H1 (cell line): ENCODE measurements around the gene SCAI. TPM values are rescaled to one million over a fixed set of nuclear protein-coding genes. Genes with fewer than 3 reads are reported as not detected.

Source experiments
- CTCF ChIA-PET: fragments of 300-600 bp; sonication (Branson Sonifier 250); formaldehyde crosslinking; loops from one replicate; lab custom pipeline; 2021; ENCODE audit not compliant: partially characterized antibody; lab: Charles Lee
- POLR2A ChIA-PET: fragments of 300-600 bp; sonication (Branson Sonifier 250); formaldehyde crosslinking; loops from one replicate; lab custom pipeline; 2021; ENCODE audit warnings: inconsistent platforms; ENCODE audit not compliant: partially characterized antibody; lab: Charles Lee
- DNase-seq, 2 experiments: peaks; one replicate each; pipeline versions ENCODE4 v3.0.0 to v3.0.0-alpha.2; 2010 to 2022; ENCODE audit warnings: low spot score in 2 of 2, low read depth in 1 of 2, mixed read lengths in 1 of 2
- FAIRE-seq: peaks from 2 replicates; lab custom pipeline; 2011; peaks lifted over from hg19 to GRCh38; lab: Jason Lieb, UNC
- H2AFZ ChIP-seq: 2 replicates; pipeline ENCODE4 v1.8.1; 2012; ENCODE audit warnings: low read length, inconsistent platforms
- H2AK5ac ChIP-seq: 2 replicates; pipeline ENCODE4 v1.6.1; 2013; ENCODE audit warnings: low read depth, low read length
- H2BK120ac ChIP-seq: replicated peaks from 2 replicates; pipeline ENCODE3; 2013; ENCODE audit warnings: low read depth, low read length, inconsistent platforms
- H2BK12ac ChIP-seq: 2 replicates; pipeline ENCODE4 v1.6.1; 2013; ENCODE audit warnings: low read depth, low read length
- H2BK15ac ChIP-seq: 2 replicates; pipeline ENCODE4 v1.6.1; 2013; ENCODE audit warnings: low read length
- H2BK20ac ChIP-seq: 2 replicates; pipeline ENCODE4 v1.6.1; 2013; ENCODE audit warnings: low read length
- H2BK5ac ChIP-seq: 2 replicates; pipeline ENCODE4 v1.6.1; 2013; ENCODE audit warnings: low read depth, low read length
- H3K14ac ChIP-seq: 2 replicates; pipeline ENCODE4 v1.6.1; 2013; ENCODE audit warnings: inconsistent platforms; ENCODE audit not compliant: insufficient read length
- H3K18ac ChIP-seq: 2 replicates; pipeline ENCODE4 v1.6.1; 2013; ENCODE audit warnings: low read length; ENCODE audit errors: extremely low read depth
- H3K23ac ChIP-seq: 2 replicates; pipeline ENCODE4 v1.6.1; 2013; ENCODE audit warnings: inconsistent platforms; ENCODE audit not compliant: insufficient read length
- H3K23me2 ChIP-seq: 2 replicates; pipeline ENCODE4 v1.6.1; 2013; ENCODE audit warnings: low read depth, low read length
- H3K27ac ChIP-seq: 2 replicates; pipeline ENCODE4 v1.6.1; 2011; ENCODE audit warnings: low read depth, low read length, inconsistent platforms
- H3K27me3 ChIP-seq, 4 experiments: replicated peaks in 1 of 4; 1 replicate in 1 of 4; 2 replicates in 3 of 4; pipeline versions ENCODE4 v1.6.1 to v1.8.1; 2011 to 2013; ENCODE audit warnings: low read length in 3 of 4, mild to moderate bottlenecking in 3 of 4, inconsistent platforms in 2 of 4, mixed read lengths in 2 of 4, moderate library complexity in 1 of 4; ENCODE audit not compliant: control insufficient read depth in 3 of 4, insufficient read depth in 3 of 4; ENCODE audit errors: extremely low read depth in 1 of 4
- H3K36me3 ChIP-seq, 4 experiments: 2 replicates each; pipeline versions ENCODE4 v1.6.1 to v1.8.1; 2011 to 2013; ENCODE audit warnings: mild to moderate bottlenecking in 4 of 4, low read length in 3 of 4, moderate library complexity in 2 of 4, control low read depth in 1 of 4, inconsistent platforms in 1 of 4; ENCODE audit not compliant: insufficient read depth in 4 of 4, control insufficient read depth in 2 of 4
- H3K4ac ChIP-seq: replicated peaks from 2 replicates; pipeline ENCODE3; 2013; ENCODE audit warnings: low read length, low read depth, mixed read lengths, inconsistent platforms; ENCODE audit not compliant: insufficient read length
- H3K4me1 ChIP-seq, 4 experiments: replicated peaks in 1 of 4; 1 replicate in 1 of 4; 2 replicates in 3 of 4; pipeline versions ENCODE4 v1.6.1 to v1.8.1; 2011 to 2013; ENCODE audit warnings: low read length in 3 of 4, inconsistent platforms in 2 of 4, mixed read lengths in 1 of 4; ENCODE audit not compliant: insufficient read depth in 4 of 4, control insufficient read depth in 3 of 4
- H3K4me2 ChIP-seq, 2 experiments: 2 replicates each; pipeline versions ENCODE4 v1.6.1 to v1.8.1; 2011 to 2013; ENCODE audit warnings: low read depth in 2 of 2, low read length in 2 of 2, control low read depth in 1 of 2, inconsistent platforms in 1 of 2, mild to moderate bottlenecking in 1 of 2; ENCODE audit not compliant: insufficient read depth in 1 of 2
- H3K4me3 ChIP-seq, 4 experiments: fragments of 200-600, 300-600 bp in 1 of 4; sonication (generic), shearing (Covaris generic), sonication (Bioruptor Twin) in 1 of 4; 2 replicates each; pipeline versions ENCODE4 v1.5.1 to v1.8.1; 2011 to 2016; ENCODE audit warnings: low read length in 4 of 4, low read depth in 3 of 4, control low read depth in 2 of 4, inconsistent platforms in 2 of 4, mild to moderate bottlenecking in 2 of 4, mixed read lengths in 1 of 4, moderate library complexity in 1 of 4; ENCODE audit not compliant: insufficient read depth in 2 of 4; ENCODE audit errors: extremely low read depth in 1 of 4
- H3K56ac ChIP-seq: replicated peaks from 2 replicates; pipeline ENCODE3; 2013; ENCODE audit warnings: low read depth, mild to moderate bottlenecking, mixed read lengths, low read length, inconsistent platforms; ENCODE audit not compliant: insufficient read length
- H3K79me1 ChIP-seq: 2 replicates; pipeline ENCODE4 v1.6.1; 2013; ENCODE audit warnings: low read depth, low read length, control low read depth
- H3K79me2 ChIP-seq, 2 experiments: 2 replicates each; pipeline versions ENCODE4 v1.6.1 to v1.8.1; 2012 to 2013; ENCODE audit warnings: low read length in 2 of 2, mild to moderate bottlenecking in 2 of 2, inconsistent platforms in 1 of 2; ENCODE audit not compliant: insufficient read depth in 2 of 2, control insufficient read depth in 1 of 2
- H3K9ac ChIP-seq, 4 experiments: replicated peaks in 1 of 4; 1 replicate in 1 of 4; 2 replicates in 3 of 4; pipeline versions ENCODE4 v1.6.1 to v1.8.1; 2011 to 2013; ENCODE audit warnings: low read depth in 3 of 4, low read length in 3 of 4, control low read depth in 2 of 4, mild to moderate bottlenecking in 2 of 4, moderate library complexity in 2 of 4, inconsistent platforms in 1 of 4; ENCODE audit errors: extremely low read depth in 1 of 4
- H3K9me3 ChIP-seq, 2 experiments: 2 replicates each; pipeline versions ENCODE4 v1.6.1 to v1.8.1; 2012 to 2013; ENCODE audit warnings: mild to moderate bottlenecking in 2 of 2, moderate library complexity in 2 of 2, control low read depth in 1 of 2, inconsistent platforms in 1 of 2, low read depth in 1 of 2, low read length in 1 of 2, mixed read lengths in 1 of 2; ENCODE audit not compliant: insufficient read depth in 2 of 2
- H4K20me1 ChIP-seq, 2 experiments: replicated peaks in 1 of 2; 2 replicates each; pipeline versions ENCODE3 to v1.8.1; 2011 to 2013; ENCODE audit warnings: inconsistent platforms in 2 of 2, low read length in 2 of 2, mild to moderate bottlenecking in 1 of 2; ENCODE audit not compliant: insufficient read depth in 2 of 2, control insufficient read depth in 1 of 2
- H4K5ac ChIP-seq: 2 replicates; pipeline ENCODE4 v1.6.1; 2013; ENCODE audit warnings: low read length, low read depth, mixed read lengths, inconsistent platforms; ENCODE audit not compliant: insufficient read length
- H4K8ac ChIP-seq: 2 replicates; pipeline ENCODE4 v1.8.0; 2013; ENCODE audit warnings: mild to moderate bottlenecking, moderate library complexity, low read length, inconsistent platforms; ENCODE audit not compliant: insufficient read depth; ENCODE audit errors: extremely low read depth
- H4K91ac ChIP-seq: replicated peaks from 2 replicates; pipeline ENCODE3; 2013; ENCODE audit warnings: low read length, mixed read lengths, inconsistent platforms; ENCODE audit not compliant: insufficient read length
- CBX5 ChIP-seq: fragments of 300-800, 300-1000 bp; sonication (generic); IDR thresholded peaks from 2 replicates; pipeline ENCODE4 v1.7.1; 2016; ENCODE audit warnings: antibody characterized with exemption, low read length, low read depth
- CHD2 ChIP-seq: IDR thresholded peaks from 2 replicates; pipeline ENCODE4 v1.6.1; 2012; ENCODE audit warnings: low read length, improper control_type of control experiment
- CTBP2 ChIP-seq: IDR thresholded peaks from 2 replicates; pipeline ENCODE4 v1.7.0; 2011; ENCODE audit warnings: borderline replicate concordance, mild to moderate bottlenecking, moderate library complexity, mixed read lengths, low read length; ENCODE audit not compliant: insufficient read depth, insufficient read length
- EGR1 ChIP-seq: IDR thresholded peaks from 2 replicates; pipeline ENCODE4 v1.6.1; 2011; ENCODE audit warnings: low read depth, low read length, borderline replicate concordance
- EZH2 ChIP-seq: fragments of 200-600 bp; sonication (generic); IDR thresholded peaks from 2 replicates; pipeline ENCODE4 v1.7.1; 2012; ENCODE audit warnings: low read depth, mild to moderate bottlenecking, moderate library complexity, low read length, inconsistent platforms; ENCODE audit not compliant: severe bottlenecking
- FOSL1 ChIP-seq: IDR thresholded peaks from 2 replicates; pipeline ENCODE4 v1.6.1; 2011; ENCODE audit warnings: mild to moderate bottlenecking, low read depth, low read length, moderate library complexity; ENCODE audit not compliant: insufficient read depth
- HDAC6 ChIP-seq: IDR thresholded peaks from one replicate; pipeline ENCODE4 v1.7.1; 2012; ENCODE audit warnings: low read depth, mild to moderate bottlenecking, inconsistent platforms, low read length, moderate library complexity
- MAX ChIP-seq: IDR thresholded peaks from 2 replicates; pipeline ENCODE4 v1.6.1; 2012; ENCODE audit warnings: inconsistent platforms
- RNF2 ChIP-seq: fragments of 200-900, 300-1000 bp; sonication (generic); IDR thresholded peaks from 2 replicates; pipeline ENCODE4 v1.7.1; 2016; ENCODE audit warnings: borderline replicate concordance, low read depth, mild to moderate bottlenecking, antibody characterized with exemption, low read length; ENCODE audit not compliant: poor library complexity, severe bottlenecking; ENCODE audit errors: missing control alignments
- TEAD4 ChIP-seq: IDR thresholded peaks from 2 replicates; pipeline ENCODE4 v1.6.1; 2012; ENCODE audit warnings: low read depth, low read length, inconsistent platforms, mixed read lengths
- YY1 ChIP-seq: IDR thresholded peaks from 2 replicates; pipeline ENCODE4 v1.6.1; 2011; ENCODE audit warnings: low read depth, mild to moderate bottlenecking, low read length
- WGBS, 2 experiments: shearing (Covaris generic) in 1 of 2; methylation state at CpG; one replicate each; pipeline versions ENCODE4 v1.1.6 to v1.1.7; 2013 to 2015; ENCODE audit warnings: low lambda C conversion rate in 2 of 2, mixed read lengths in 2 of 2, inconsistent platforms in 1 of 2, low coverage in 1 of 2, missing lambda C conversion rate in 1 of 2; ENCODE audit not compliant: insufficient replicate concordance in 2 of 2, insufficient coverage in 1 of 2, insufficient read length in 1 of 2; ENCODE audit errors: extremely low coverage in 1 of 2, missing lambda C conversion rate in 1 of 2; 5-methylcytosine and 5-hydroxymethylcytosine counted together
- polyA plus RNA-seq, 7 experiments: library from polyadenylated mRNA; depleted of rRNA in 3 of 7; stranded (reverse) in 5 of 7; unstranded in 2 of 7; fragments of >200 nt in 5 of 7; fragments of 200-250 nt in 2 of 7; gene quantifications; 1 replicate in 5 of 7; 2 replicates in 1 of 7; 4 replicates in 1 of 7; pipeline versions ENCODE4 v1.2.1 to v1.2.3, GENCODE V29; 2011 to 2013; ENCODE audit warnings: missing spikeins in 2 of 7, mixed read lengths in 2 of 7
- total RNA-seq: library from RNA; stranded (reverse); fragmentation: NEBNext Ultra II Directional; extraction: Animal tissue kit (Norgen Biotek cat#: 25700); gene quantifications from 2 replicates; pipeline ENCODE4 v1.2.1, GENCODE V29; 2021

Gene SCAI
- total and polyA plus RNA-seq, 2 of the 8 experiments (the other 6 are each of a cell fraction or from before 2014, with no cell fraction given), result 6.4 to 19.8 TPM

- Histone ChIP-seq H2AFZ (no peak overlapping the region), H4K20me1 (no peaks in the 10 kb centered on the region), H2BK120ac (no peak overlapping the region), H4K8ac (no peak overlapping the region), H3K23me2 (no peaks in the 10 kb centered on the region), H3K36me3 (no peaks in the 10 kb centered on the region), H3K4me2 (no peak overlapping the region), H4K91ac (no peak overlapping the region), H3K23ac (no peak overlapping the region), H4K5ac (no peak overlapping the region), H3K9ac (no peak overlapping the region), H3K4me1 (no peaks in the 10 kb centered on the region), H3K9me3 (no peaks in the 10 kb centered on the region), H2BK15ac (no peak overlapping the region), H3K56ac (no peak overlapping the region), H3K27ac (no peak overlapping the region), H3K79me2 (peaks cover 0 to 7% of the 10 kb centered on the region in 2 experiments; a peak in 2 of 4 replicates), H3K14ac (no peak overlapping the region), H2BK5ac (no peak overlapping the region), H3K27me3 (no peaks in the 10 kb centered on the region), H2BK12ac (no peak overlapping the region), H3K79me1 (no peaks in the 10 kb centered on the region), H3K4ac (no peak overlapping the region), H3K4me3 (no peak overlapping the region), H2AK5ac (no peak overlapping the region), H3K18ac (no peak overlapping the region), H2BK20ac (no peak overlapping the region)
- CTCF ChIA-PET, result no interaction called here
- DNase-seq, result no peak
- TF ChIP-seq HDAC6, result no peak
- no peak for TF ChIP-seq TEAD4
- no peak for TF ChIP-seq RNF2
- TF ChIP-seq CHD2, result no peak
- no peak for TF ChIP-seq YY1
- no peak for TF ChIP-seq CTBP2
- TF ChIP-seq CBX5, result no peak
- no peak for TF ChIP-seq FOSL1
- no peak for TF ChIP-seq EGR1
- TF ChIP-seq EZH2, result no peak
- no peak for TF ChIP-seq MAX
- POLR2A ChIA-PET, result no interaction called here
- FAIRE-seq, result no peak
- whole genome bisulfite sequencing, 2 experiments, result 86% methylated on average over 10 of the region's 10 CpGs; no CpG with 5 or more reads in 1 of the 2 experiments
Measured at GRCh38 chr9:125066839-125067619, 76.3 kb downstream of the SCAI start.
